Limb (tissue), 2 donors: Measurements from ENCODE around the gene MALRD1.
"Not testable (repeated sequence)": the region's sequence is repeated elsewhere in the genome, so short reads cannot be mapped to it uniquely, and the experiment has no call there.

Source experiments
- DNase-seq, 2 donors: peaks; one replicate each; pipeline ENCODE4 v3.0.0-alpha.2; 2016; ENCODE audit errors: extremely low spot score in 2 of 2

Gene MALRD1

GRCh38 chr10:19769826-19770225 is 721.2 kb downstream of the MALRD1 start:
- not testable (repeated sequence) for DNase-seq

GRCh38 chr10:19772972-19773371 is 724.4 kb downstream of the MALRD1 start:
- DNase-seq = no peak

- no peak for DNase-seq
Observed at GRCh38 chr10:19775296-19775695, 726.7 kb downstream of the MALRD1 start.

GRCh38 chr10:19777806-19778205 is 729.2 kb downstream of the MALRD1 start:
- DNase-seq = no peak

GRCh38 chr10:19778996-19779395 is 730.4 kb downstream of the MALRD1 start:
- DNase-seq = no peak

- DNase-seq = no peak
Observed at GRCh38 chr10:19782430-19783089, 734.0 kb downstream of the MALRD1 start.

GRCh38 chr10:19783721-19784120 is 735.1 kb downstream of the MALRD1 start:
- no peak for DNase-seq
